Measurements from ENCODE around the gene NTMT1. TPM values are rescaled to one million over a fixed set of nuclear protein-coding genes. Genes with fewer than 3 reads are reported as not detected.

Gene NTMT1, protein sequence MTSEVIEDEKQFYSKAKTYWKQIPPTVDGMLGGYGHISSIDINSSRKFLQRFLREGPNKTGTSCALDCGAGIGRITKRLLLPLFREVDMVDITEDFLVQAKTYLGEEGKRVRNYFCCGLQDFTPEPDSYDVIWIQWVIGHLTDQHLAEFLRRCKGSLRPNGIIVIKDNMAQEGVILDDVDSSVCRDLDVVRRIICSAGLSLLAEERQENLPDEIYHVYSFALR
- polyA plus RNA-seq (2013, experiment 1 of 2): 60.6 TPM
- 49.5 TPM for polyA plus RNA-seq (2013, experiment 2 of 2)

DNA sequence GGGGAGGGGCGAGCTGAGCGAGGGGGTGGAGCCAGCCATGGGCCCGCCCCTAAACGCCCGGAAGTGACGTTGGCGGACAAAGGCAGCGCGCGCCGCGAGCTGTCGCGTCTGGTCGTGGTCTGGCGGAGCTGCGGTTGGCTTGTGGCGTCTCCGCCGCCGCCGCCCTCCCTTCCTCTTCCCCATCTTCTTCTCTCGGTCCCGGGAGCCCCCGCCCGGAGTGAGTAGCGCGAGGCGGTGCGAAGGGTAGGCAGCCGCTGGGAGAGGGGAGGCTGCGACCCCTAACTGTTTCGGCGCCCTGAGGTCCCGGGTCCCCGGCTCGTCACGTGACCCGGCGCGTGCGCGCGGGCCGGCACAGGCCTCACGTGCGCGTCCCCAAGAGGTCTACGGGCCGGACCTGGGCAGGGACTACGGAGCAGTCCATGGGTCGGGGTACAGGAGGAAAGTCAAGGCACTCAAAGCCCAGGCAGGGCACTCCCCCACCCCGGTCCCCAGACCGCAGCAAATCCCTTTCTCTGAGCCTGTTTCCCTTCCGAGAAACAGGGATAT, at the start of gene NTMT1:
NTMT1 (plus strand) TSS at position 85 of the 546 bp plus-strand sequence. CDS start 6,541 bp downstream, outside the sequence.
- H3K27ac ChIP-seq (ENCODE audit: low read depth, low read length, severe bottlenecking): peak within 1 kb of the TSS; percentile 94
- peak within 1 kb of the TSS; percentile 82 for H3K4me3 ChIP-seq (ENCODE audit: extremely low read depth, insufficient read depth, low read length, poor library complexity, severe bottlenecking)
- WGBS, 2 experiments (ENCODE audit: insufficient coverage in 2 of 2): 0 to 1% methylated on average over 40 to 41 of the region's 55 CpGs
- H3K4me1 ChIP-seq (ENCODE audit: control insufficient read depth, insufficient read depth, low read length, poor library complexity, severe bottlenecking): peaks cover 34% of the 10 kb centered on the region
- H3K36me3 ChIP-seq (ENCODE audit: control insufficient read depth, insufficient read depth, low read length): peaks cover 38% of the 10 kb centered on the region
- no peaks in the 10 kb centered on the region for H3K9me3 ChIP-seq (ENCODE audit: control insufficient read depth, low read length)

DNA sequence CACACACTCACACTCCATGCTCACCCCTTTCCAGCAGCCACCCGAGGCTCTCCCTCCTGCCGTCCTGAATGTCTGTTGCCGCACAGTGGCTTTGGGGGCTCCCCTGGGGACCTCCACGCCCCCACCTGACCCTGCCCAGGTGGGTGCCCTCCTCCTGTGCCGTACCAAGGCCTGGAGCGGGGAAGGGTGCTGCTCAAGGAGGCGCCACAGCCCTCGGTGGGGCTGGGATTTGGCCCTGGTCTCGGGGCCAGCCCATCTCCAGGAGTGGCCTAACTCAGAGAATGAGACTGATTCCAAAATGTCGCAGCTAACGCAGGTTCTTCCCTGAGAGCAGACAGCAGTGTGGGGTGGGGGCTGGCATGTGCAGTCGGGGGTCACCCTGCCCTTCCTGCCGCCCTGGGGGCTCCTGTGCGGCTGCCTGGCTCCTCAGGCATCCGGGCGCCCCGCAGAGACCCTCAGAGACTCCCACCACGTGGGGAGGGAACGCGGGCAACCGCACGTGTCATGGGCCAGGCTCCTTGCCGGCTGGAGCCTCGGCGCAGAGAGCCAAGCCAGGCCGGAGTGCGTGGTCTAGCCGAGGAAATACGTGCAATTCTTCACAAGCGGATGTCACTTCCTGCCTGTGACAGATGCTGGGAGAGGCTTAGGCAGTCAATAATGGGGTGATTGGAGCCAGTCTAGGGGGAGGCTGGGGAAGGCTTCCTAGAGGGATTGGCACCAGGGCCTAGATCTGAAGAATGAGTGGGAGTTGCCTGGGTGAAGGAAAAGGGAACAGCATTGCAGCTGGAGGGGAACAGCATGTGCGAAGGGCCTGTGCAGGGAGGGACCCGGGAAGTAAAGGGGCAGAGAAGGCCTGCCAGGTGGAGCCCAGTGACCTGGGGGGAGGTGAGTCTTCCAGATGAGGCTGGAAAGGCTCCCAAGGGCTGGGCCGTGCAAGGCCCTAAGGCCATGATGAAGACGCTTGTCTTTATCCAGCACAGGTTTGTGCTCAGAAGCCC, 49.1 kb upstream of the NTMT1 start:
- no peak overlapping the region for H3K4me3 ChIP-seq (ENCODE audit: extremely low read depth, insufficient read depth, low read length, poor library complexity, severe bottlenecking)
- 86 to 92% methylated on average over 19 to 33 of the region's 34 CpGs for WGBS, 2 experiments (ENCODE audit: insufficient coverage in 2 of 2)
- H3K36me3 ChIP-seq (ENCODE audit: control insufficient read depth, insufficient read depth, low read length): no peaks in the 10 kb centered on the region
- peak overlapping the region; percentile 31 for H3K27ac ChIP-seq (ENCODE audit: low read depth, low read length, severe bottlenecking)
- no peaks in the 10 kb centered on the region for H3K9me3 ChIP-seq (ENCODE audit: control insufficient read depth, low read length)
- H3K4me1 ChIP-seq (ENCODE audit: control insufficient read depth, insufficient read depth, low read length, poor library complexity, severe bottlenecking): peaks cover 20% of the 10 kb centered on the region

DNA sequence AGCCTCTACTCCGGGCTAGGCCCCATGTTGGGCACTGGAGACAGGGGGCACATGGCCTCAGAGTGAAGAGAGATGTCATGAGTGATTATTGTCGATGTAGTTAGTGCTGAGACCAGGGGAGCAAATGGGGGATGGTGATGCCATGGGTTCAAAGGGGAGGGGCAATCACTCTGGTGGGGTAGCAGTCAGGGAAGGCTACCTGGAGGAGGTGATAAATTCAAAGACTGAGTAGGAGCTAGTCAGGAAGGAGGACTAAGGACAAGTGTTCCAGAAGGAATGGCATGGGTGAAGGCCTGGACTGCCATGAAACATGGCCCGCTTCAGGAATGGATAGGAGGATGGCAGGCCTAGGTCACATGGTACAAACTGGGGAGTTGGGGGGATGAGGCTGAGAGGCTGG, 46.7 kb upstream of the NTMT1 start:
- 94 to 96% methylated on average over 2 of the region's 3 CpGs for WGBS, 2 experiments (ENCODE audit: insufficient coverage in 2 of 2)
- H3K9me3 ChIP-seq (ENCODE audit: control insufficient read depth, low read length): no peaks in the 10 kb centered on the region
- H3K4me1 ChIP-seq (ENCODE audit: control insufficient read depth, insufficient read depth, low read length, poor library complexity, severe bottlenecking): peaks cover 20% of the 10 kb centered on the region
- no peaks in the 10 kb centered on the region for H3K36me3 ChIP-seq (ENCODE audit: control insufficient read depth, insufficient read depth, low read length)
- no peak overlapping the region for H3K27ac ChIP-seq (ENCODE audit: low read depth, low read length, severe bottlenecking)
- H3K4me3 ChIP-seq (ENCODE audit: extremely low read depth, insufficient read depth, low read length, poor library complexity, severe bottlenecking): no peak overlapping the region

DNA sequence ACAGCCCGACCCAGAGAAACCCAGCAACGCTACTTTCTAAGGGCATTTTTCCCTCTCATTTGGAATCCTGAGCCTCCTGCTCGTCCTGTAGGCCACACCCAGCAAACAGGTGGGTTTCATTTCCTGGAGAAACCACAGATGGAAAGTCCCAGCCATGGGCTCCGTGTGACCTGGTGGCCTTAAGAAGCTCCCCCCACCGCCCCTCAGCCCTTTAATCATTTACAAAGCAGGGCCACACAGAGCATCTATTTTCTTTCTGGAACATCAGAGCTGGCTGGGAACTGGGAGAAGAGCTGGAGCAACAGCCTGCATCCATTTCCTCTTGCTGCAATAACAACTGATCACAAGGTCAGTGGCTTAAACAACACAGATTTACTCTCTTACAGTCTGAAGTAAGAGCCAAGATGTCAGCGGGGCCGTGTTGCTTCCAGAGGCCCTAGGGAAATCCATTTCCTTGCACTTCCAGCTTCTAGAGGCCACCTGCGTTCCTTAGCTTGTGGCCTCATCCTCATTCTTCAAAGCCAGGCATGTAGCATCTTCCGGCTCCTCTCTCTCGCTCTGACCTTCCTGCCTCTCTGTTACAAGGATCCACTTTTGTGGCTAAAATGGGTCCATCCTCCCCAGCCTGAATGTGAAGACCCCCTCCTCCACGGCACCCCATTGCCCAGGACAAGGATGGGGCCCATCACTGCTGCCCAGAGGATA, 45.6 kb upstream of the NTMT1 start:
- Histone ChIP-seq H3K4me1 (ENCODE audit: control insufficient read depth, insufficient read depth, low read length, poor library complexity, severe bottlenecking) (peaks cover 19% of the 10 kb centered on the region), H3K36me3 (ENCODE audit: control insufficient read depth, insufficient read depth, low read length) (no peaks in the 10 kb centered on the region), H3K4me3 (ENCODE audit: extremely low read depth, insufficient read depth, low read length, poor library complexity, severe bottlenecking) (no peak overlapping the region), H3K9me3 (ENCODE audit: control insufficient read depth, low read length) (no peaks in the 10 kb centered on the region), H3K27ac (ENCODE audit: low read depth, low read length, severe bottlenecking) (no peak overlapping the region)
- WGBS, 2 experiments (ENCODE audit: insufficient coverage in 2 of 2): 92 to 95% methylated on average over 10 of the region's 11 CpGs

DNA sequence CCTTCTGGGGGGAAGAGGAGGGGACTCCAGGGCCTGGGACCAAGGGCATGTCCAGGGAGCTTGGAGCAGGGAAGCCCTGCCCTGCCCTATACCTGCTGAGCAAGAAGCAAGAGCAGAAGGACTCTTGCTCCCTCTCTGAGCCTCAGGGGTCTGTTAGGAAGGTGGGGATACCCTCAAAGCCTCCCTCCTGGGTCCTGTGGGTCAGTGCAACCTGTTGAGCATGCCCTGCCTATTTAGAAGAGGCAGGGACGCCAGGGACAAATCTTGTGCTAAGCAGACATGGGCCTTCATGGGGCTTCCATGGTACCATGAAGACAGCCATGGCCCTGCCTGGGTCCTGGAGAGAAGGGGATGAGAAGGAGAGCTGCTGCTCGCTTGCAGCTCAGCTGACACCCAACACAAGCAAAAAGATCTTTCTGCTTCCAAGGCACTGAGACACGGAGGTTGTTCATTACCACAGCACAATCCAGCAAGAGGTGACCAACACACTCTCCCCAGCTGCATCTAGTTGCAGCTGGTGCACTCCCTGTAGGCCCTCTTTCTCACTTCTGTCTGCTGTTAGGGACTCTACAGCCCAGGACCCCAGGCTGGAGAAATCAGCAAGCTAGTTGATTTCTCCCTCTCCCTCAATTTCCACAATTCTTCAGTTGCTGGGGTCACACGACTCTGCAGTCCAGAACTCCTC, 44.3 kb upstream of the NTMT1 start:
- H3K27ac ChIP-seq (ENCODE audit: low read depth, low read length, severe bottlenecking): no peak overlapping the region
- no peak overlapping the region for H3K4me3 ChIP-seq (ENCODE audit: extremely low read depth, insufficient read depth, low read length, poor library complexity, severe bottlenecking)
- no peaks in the 10 kb centered on the region for H3K36me3 ChIP-seq (ENCODE audit: control insufficient read depth, insufficient read depth, low read length)
- 63 to 93% methylated on average over 3 of the region's 4 CpGs for WGBS, 2 experiments (ENCODE audit: insufficient coverage in 2 of 2)
- peaks cover 6% of the 10 kb centered on the region for H3K4me1 ChIP-seq (ENCODE audit: control insufficient read depth, insufficient read depth, low read length, poor library complexity, severe bottlenecking)
- H3K9me3 ChIP-seq (ENCODE audit: control insufficient read depth, low read length): no peaks in the 10 kb centered on the region

DNA sequence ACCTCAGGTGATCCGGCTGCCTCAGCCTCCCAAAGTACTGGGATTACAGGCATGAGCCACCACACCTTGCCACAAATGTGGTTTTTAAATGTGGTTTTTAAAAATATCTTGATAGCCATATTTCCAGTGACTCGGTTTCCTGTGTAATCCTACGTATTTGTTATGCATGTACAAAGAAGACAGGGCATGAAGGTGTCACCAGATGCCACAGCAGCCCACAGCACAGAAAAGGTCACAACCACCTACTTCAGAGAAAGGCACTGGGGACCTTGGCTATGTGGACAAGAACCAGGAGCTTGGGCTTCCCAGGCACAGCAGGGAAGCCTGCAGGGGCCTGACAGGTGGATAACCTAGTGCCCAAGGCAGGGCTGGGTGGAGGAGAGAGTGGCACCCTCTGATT, 43.1 kb upstream of the NTMT1 start:
- Histone ChIP-seq H3K36me3 (ENCODE audit: control insufficient read depth, insufficient read depth, low read length) (no peaks in the 10 kb centered on the region), H3K9me3 (ENCODE audit: control insufficient read depth, low read length) (no peaks in the 10 kb centered on the region), H3K4me1 (ENCODE audit: control insufficient read depth, insufficient read depth, low read length, poor library complexity, severe bottlenecking) (peaks cover 3% of the 10 kb centered on the region), H3K4me3 (ENCODE audit: extremely low read depth, insufficient read depth, low read length, poor library complexity, severe bottlenecking) (no peak overlapping the region), H3K27ac (ENCODE audit: low read depth, low read length, severe bottlenecking) (no peak overlapping the region)
- WGBS, 2 experiments (ENCODE audit: insufficient coverage in 2 of 2): 80 to 88% methylated on average over 1 of the region's 3 CpGs

DNA sequence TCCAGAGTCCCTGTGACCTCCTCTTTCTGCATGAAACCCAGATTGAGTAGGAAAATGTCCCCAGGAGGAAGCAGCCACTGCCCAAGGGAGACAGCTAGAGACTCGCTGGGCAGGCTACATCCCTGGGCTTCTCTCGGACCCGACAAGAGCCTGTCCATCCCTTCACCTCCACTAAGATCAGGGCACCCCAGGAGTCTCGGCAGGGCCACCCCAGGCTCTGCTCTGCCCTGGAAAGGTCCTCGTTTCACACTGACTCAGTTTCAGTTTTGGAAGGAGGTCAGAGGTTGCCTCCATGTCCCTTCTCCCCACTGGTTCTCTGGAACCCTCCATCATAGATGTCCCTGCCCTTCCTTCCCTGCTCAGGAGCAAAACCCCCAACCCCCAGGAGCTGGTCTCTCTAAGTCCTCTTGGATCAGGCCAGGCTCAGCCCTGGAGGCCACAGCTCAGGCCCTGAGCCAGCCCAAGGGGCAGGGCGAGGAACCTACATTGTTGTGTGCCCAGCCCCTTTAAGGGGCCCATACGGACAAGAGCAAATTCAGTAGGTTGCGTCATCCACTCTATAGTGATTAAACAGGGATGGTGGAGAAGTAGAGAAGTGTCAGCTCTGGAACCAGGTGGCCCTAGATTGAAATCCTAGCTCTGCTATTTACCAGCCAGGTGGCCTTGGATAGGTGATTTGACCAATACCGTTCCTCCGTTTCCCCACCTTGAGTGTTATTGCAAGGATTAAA, 42.5 kb upstream of the NTMT1 start:
- no peaks in the 10 kb centered on the region for H3K9me3 ChIP-seq (ENCODE audit: control insufficient read depth, low read length)
- H3K4me1 ChIP-seq (ENCODE audit: control insufficient read depth, insufficient read depth, low read length, poor library complexity, severe bottlenecking): peaks cover 3% of the 10 kb centered on the region
- H3K36me3 ChIP-seq (ENCODE audit: control insufficient read depth, insufficient read depth, low read length): no peaks in the 10 kb centered on the region
- H3K4me3 ChIP-seq (ENCODE audit: extremely low read depth, insufficient read depth, low read length, poor library complexity, severe bottlenecking): no peak overlapping the region
- no peak overlapping the region for H3K27ac ChIP-seq (ENCODE audit: low read depth, low read length, severe bottlenecking)
- 70 to 89% methylated on average over 5 to 7 of the region's 10 CpGs for WGBS, 2 experiments (ENCODE audit: insufficient coverage in 2 of 2)

DNA sequence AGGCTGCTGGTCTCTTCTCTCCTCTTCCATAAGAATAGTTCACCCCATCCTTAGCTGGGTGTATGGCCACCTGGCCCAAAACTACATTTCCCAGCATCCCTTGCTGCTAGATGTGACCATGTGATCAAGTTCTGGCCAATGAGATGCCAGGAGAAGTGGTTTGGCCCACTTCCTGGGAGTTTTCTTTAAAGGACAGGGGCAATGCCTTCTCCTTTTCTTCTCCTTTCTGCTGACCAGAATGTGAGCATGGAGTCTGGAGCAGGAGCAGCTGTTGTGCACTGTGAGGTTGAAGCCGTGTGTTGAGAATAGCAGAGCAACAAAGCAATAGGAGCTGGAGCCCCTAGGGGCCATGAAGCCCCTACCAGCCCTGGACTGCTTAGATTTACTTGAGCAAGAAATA, 41.8 kb upstream of the NTMT1 start:
- Histone ChIP-seq H3K27ac (ENCODE audit: low read depth, low read length, severe bottlenecking) (no peak overlapping the region), H3K9me3 (ENCODE audit: control insufficient read depth, low read length) (no peaks in the 10 kb centered on the region), H3K4me1 (ENCODE audit: control insufficient read depth, insufficient read depth, low read length, poor library complexity, severe bottlenecking) (peaks cover 3% of the 10 kb centered on the region), H3K4me3 (ENCODE audit: extremely low read depth, insufficient read depth, low read length, poor library complexity, severe bottlenecking) (no peak overlapping the region), H3K36me3 (ENCODE audit: control insufficient read depth, insufficient read depth, low read length) (no peaks in the 10 kb centered on the region)
- 75 to 100% methylated on average over 1 of the region's 1 CpG for WGBS, 2 experiments (ENCODE audit: insufficient coverage in 2 of 2)

DNA sequence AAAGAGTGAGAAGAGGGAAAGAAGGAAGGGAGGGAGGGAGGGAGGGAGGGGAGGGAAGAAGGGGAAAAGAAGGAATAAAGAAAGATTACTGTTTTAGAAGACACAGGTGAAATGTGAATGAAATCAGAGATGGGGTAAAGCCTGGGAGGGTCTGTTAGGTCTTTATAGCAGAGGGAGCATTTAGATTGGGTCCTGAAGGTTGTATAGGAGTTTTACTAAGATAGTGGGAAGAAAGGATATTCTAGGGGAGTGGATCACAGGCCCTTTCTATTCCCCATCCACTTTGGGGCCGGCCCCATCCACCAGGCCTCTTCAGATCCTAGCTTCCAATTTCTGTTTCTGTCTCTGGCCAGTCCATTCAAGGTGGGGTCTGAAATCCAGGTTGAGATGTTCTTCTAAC, 40.6 kb upstream of the NTMT1 start:
- peaks cover 3% of the 10 kb centered on the region for H3K4me1 ChIP-seq (ENCODE audit: control insufficient read depth, insufficient read depth, low read length, poor library complexity, severe bottlenecking)
- H3K4me3 ChIP-seq (ENCODE audit: extremely low read depth, insufficient read depth, low read length, poor library complexity, severe bottlenecking): no peak overlapping the region
- H3K27ac ChIP-seq (ENCODE audit: low read depth, low read length, severe bottlenecking): no peak overlapping the region
- H3K9me3 ChIP-seq (ENCODE audit: control insufficient read depth, low read length): no peaks in the 10 kb centered on the region
- WGBS, 2 experiments (ENCODE audit: insufficient coverage in 2 of 2): 100% methylated on average over 1 of the region's 1 CpG; no CpG with 5 or more reads in 1 of the 2 experiments
- no peaks in the 10 kb centered on the region for H3K36me3 ChIP-seq (ENCODE audit: control insufficient read depth, insufficient read depth, low read length)
